ENCODE results near the gene TRMT2B. TPM values are rescaled to one million over a fixed set of nuclear protein-coding genes. Genes with fewer than 3 reads are reported as not detected.

The TRMT2B gene
- total and polyA plus RNA-seq, 2 of the 13 experiments (the other 11 are each of a cell fraction or from before 2014, with no cell fraction given): 7.0 to 11.2 TPM

DNA sequence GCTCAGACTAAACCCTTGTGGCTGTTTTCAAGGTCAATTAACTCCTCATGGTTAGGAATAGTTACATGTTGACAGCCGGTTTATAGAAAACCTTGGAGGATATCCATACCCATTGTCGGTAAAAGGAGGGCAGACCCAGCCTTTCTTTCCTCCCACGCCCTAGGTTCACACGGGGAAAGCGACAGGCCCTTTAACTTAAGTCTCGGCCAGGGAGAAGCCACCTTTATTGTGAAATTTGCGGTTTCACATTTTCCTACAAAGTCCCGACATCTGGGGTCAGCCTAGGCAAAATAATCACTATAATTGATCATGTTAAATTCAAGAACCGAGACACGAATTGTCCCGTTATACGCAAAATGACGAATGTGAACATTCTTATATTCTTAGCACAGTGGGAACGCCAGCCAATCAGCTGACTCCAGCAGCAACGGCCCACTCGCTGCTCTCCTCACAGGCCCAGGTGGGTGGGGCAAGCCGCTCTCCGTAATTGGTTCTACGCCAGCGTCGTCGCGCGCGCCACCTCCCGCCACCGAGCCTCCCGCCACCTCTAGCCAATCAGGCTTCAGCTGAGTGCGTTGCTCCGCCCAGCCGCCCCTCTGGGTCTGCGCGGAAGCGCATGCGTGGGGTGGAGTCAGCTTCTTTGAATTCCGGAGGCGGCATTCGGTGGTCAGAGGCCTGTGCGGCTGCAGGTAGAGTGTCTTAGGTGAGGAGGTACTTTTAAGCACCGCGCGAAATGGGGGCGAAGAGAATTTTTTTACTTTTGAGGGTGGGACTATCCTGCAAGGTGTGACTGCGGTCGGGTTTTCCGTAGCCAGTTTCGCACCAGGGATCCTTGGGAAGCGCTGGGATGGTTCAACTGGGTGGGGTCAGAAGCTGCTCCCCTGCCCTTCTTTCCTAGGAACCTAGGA, 45.9 kb upstream of the TRMT2B start, which contains the start of gene CENPI (continued):
- no peak for TF ChIP-seq ZKSCAN8 (CRISPR knock-in tag; IDR thresholded peaks at IDR 0.05; ENCODE audit: borderline replicate concordance)
- TF ChIP-seq TCF7L2 (IDR thresholded peaks at IDR 0.05; ENCODE audit: low read depth, low read length): no peak
- TF ChIP-seq SRSF4 (IDR thresholded peaks at IDR 0.05; ENCODE audit: low read depth, low read length, poor library complexity, severe bottlenecking): no peak
- TF ChIP-seq ATF4 (CRISPR knock-in tag; IDR thresholded peaks at IDR 0.05): peak in 1 of 2 experiments; percentile 45; a peak in 1 of 4 replicates
- TF ChIP-seq, protein P1, sequence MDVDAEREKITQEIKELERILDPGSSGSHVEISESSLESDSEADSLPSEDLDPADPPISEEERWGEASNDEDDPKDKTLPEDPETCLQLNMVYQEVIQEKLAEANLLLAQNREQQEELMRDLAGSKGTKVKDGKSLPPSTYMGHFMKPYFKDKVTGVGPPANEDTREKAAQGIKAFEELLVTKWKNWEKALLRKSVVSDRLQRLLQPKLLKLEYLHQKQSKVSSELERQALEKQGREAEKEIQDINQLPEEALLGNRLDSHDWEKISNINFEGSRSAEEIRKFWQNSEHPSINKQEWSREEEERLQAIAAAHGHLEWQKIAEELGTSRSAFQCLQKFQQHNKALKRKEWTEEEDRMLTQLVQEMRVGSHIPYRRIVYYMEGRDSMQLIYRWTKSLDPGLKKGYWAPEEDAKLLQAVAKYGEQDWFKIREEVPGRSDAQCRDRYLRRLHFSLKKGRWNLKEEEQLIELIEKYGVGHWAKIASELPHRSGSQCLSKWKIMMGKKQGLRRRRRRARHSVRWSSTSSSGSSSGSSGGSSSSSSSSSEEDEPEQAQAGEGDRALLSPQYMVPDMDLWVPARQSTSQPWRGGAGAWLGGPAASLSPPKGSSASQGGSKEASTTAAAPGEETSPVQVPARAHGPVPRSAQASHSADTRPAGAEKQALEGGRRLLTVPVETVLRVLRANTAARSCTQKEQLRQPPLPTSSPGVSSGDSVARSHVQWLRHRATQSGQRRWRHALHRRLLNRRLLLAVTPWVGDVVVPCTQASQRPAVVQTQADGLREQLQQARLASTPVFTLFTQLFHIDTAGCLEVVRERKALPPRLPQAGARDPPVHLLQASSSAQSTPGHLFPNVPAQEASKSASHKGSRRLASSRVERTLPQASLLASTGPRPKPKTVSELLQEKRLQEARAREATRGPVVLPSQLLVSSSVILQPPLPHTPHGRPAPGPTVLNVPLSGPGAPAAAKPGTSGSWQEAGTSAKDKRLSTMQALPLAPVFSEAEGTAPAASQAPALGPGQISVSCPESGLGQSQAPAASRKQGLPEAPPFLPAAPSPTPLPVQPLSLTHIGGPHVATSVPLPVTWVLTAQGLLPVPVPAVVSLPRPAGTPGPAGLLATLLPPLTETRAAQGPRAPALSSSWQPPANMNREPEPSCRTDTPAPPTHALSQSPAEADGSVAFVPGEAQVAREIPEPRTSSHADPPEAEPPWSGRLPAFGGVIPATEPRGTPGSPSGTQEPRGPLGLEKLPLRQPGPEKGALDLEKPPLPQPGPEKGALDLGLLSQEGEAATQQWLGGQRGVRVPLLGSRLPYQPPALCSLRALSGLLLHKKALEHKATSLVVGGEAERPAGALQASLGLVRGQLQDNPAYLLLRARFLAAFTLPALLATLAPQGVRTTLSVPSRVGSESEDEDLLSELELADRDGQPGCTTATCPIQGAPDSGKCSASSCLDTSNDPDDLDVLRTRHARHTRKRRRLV (CRISPR knock-in tag; IDR thresholded peaks at IDR 0.05): no peak
